GM18909 (cell line): ENCODE data around the gene STIM1.

ENCODE experiments used
- ATAC-seq: cut with Tn5 transposase; IDR thresholded peaks from one replicate; pipeline ENCODE4 v1.9.1; 2021; ENCODE audit warnings: mild to moderate bottlenecking; ENCODE audit not compliant: unreplicated experiment, poor library complexity

STIM1 gene

DNA sequence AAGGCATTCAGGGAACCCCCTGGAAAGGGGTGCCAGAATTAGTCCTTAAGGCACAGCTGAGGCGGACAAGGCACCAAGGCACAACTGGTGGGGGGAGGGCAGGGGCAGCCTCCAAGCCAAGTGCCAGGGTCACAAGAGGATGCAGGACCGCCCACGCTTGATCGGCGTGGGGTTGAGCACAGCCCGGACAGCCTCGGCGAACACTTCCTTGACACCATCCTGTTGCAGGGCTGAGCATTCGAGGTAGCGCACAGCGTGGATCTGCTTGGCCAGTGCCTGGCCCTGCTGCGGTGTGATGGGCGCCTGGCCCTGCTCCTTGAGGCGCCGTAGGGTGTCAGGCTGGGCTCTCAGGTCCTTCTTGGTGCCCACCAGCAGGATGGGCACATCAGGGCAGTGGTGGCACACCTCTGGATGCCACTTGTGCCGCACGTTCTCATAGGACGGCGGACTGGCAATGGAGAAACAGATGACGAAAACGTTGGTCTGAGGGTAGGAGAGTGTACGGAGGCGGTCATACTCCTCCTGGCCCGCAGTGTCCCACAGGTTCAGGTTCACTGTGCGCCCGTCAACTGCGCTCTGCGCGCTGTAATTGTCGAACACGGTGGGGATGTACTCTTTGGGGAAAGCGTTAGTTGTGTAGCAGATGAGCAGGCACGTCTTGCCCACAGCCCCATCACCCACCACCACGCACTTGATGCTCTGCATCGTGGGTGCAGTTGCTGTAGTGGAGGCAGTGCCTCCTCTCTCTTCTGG, 27.9 kb upstream of the STIM1 start:
- no peak for ATAC-seq

- ATAC-seq, result no peak
These were observed 25.4 kb upstream of the STIM1 start for GRCh38 chr11:3830088-3830487.

DNA sequence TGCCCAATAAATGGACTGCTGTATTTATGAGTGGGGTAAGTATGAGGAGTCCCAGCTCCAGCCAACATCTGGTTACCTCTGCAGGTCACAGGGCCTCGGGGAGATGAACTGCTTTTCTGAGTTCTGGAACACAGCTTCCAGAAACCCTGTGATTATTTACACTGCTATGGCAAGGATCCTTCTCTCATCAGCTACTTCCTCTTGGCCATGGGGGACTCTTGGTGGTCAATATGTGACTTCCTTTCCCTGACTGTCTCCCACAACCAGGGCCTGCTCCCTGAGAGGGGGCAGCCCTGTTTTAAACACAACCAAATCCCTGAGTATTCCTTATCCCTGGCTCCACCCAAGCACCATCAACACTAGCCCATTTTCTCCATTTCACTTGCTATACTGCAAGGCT, 24.7 kb upstream of the STIM1 start:
- ATAC-seq, result no peak

- no peak for ATAC-seq
These were observed 23.9 kb upstream of the STIM1 start for GRCh38 chr11:3831378-3832239.

DNA sequence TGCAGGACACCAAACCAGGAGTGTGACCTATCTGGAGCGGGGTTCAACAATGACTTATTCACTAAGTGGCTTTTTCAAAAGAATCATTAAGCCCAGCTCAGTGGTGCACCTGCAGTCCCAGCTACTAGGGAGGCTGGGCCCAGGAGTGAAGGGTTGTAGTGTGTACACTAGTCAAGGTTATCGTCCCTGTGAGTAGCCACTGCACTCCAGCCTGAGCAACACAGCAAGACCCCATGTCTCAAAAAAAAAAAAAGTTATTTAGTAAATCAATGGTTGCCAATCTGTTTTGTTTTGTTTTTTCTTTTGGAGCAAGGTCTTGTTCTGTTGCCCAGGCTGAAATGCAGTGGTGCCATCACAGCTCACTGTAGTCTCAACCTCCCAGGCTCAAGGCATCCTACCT, 22.6 kb upstream of the STIM1 start:
- no peak for ATAC-seq

- ATAC-seq, result no peak
These were observed 22.0 kb upstream of the STIM1 start for GRCh38 chr11:3833449-3833848.

DNA sequence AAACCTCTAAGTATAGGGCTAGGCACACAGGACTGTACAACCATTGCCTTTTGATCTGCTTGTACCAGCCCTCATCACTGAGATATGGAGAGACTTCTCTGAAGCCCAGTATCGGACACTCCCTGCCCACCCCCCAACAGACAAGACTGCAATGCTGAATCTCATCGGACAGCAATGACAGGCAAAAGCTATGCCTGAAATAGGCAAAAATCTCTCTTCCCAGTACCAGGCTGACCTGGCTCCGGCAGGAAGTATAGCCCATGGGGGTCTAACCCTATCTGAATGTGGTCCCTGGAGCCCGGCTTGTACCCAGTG, 21.2 kb upstream of the STIM1 start:
- ATAC-seq, result no peak

DNA sequence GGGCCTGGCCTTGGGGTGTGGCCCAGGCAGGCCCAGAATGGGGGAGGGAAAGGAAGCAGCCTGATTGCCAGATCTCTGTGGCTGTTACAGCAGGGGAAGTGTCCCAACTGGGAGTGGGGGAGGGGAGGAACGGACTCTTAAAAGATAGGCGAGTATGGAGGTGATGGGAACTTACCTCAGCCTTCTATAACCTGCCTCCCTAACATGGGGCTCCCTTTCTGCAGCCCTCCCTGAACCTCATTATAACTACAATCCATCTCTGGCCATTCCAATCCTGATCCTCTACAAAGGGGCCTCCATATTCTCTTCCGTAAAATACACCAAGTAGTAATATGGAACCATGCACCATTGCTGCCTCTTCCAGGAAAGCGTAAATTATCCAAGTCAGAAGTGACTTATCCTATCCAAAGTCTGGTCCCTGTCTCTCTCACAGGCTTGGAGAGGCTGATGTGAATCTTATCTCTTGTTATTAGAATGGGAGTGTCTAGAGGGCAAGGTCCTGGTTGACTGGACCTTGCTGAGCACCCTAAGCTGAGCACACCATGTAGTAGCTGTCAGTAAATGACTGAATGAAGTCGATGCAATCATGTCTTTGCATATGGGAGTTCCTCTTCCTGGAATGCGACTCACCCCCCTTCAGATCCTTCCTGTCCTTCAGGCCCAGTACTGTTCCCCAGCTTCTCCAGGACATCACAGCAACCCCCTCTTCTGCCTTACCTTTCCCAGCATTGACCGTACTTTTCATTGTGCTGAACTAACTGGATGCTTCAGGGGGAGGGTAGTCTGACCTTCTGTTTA, 20.6 kb upstream of the STIM1 start:
- ATAC-seq, result no peak

GRCh38 chr11:3835751-3836150, 19.7 kb upstream of the STIM1 start:
- no peak for ATAC-seq

DNA sequence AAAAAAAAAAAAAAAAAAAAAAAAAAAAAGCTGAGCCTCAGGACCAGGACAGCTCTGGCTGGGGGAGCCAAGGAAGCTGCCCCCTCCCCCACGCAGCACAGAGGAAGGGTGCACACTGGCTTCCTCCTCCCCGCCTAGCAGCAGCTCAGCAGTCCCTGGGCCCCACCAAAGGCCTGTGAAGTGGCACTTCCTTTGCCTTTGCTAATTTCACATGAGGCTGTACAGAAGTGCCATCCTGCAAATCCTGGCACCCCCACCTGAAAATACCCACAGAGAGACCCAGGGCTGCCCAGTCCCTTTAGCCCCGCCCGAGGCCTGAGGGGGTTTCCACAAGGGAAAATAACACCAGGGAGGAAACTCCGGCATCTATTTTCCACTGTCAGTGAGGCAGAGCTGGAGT, 18.6 kb upstream of the STIM1 start:
- no peak for ATAC-seq

DNA sequence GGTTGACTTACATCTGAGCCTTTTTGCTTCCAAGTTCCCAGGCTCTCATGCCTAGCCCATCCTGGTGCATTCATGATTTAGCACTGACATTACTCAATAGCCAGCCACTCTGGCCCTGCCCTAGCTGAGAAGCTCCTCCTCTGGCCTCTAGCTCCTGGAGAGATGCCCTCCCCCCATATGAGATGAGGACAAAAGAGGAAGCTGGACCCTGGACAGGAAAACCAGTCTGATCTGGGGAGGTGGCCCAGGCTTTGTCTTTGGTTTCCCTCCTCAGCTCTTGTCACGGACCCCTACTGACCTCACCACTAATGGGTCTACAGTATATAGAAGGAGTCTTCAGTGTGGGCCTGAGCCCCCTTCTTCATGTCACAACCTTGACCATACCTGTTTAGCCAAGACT, 17.7 kb upstream of the STIM1 start:
- ATAC-seq, result no peak

DNA sequence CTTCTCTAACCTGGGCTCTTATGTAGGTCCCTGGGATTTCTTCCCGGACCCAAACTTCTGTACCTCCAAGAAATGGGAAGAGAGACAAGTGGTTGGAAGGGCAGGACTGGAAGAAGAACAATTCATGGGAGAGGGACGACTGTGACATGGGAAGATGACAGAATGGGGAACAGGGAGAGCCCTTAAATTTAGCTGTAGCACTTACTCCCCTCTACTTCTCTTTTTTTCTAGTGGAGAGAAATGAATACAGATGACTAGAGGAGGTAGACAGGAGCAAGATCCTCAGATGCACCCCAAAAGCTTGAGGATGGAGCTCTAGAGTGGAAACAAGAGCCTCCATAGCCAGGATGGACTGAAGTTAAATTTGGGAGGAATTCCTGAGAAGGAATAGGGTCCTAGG, 17.0 kb upstream of the STIM1 start:
- ATAC-seq, result no peak

GRCh38 chr11:3840004-3840869, 15.2 kb upstream of the STIM1 start:
- ATAC-seq, result peak; percentile 2

- peak; percentile 52 for ATAC-seq
These were observed 14.5 kb upstream of the STIM1 start, which contains the start of gene RHOG for GRCh38 chr11:3840870-3841425. RHOG (minus strand) TSS chr11:3840959; CDS start chr11:3828138, 12,821 bp downstream.

DNA sequence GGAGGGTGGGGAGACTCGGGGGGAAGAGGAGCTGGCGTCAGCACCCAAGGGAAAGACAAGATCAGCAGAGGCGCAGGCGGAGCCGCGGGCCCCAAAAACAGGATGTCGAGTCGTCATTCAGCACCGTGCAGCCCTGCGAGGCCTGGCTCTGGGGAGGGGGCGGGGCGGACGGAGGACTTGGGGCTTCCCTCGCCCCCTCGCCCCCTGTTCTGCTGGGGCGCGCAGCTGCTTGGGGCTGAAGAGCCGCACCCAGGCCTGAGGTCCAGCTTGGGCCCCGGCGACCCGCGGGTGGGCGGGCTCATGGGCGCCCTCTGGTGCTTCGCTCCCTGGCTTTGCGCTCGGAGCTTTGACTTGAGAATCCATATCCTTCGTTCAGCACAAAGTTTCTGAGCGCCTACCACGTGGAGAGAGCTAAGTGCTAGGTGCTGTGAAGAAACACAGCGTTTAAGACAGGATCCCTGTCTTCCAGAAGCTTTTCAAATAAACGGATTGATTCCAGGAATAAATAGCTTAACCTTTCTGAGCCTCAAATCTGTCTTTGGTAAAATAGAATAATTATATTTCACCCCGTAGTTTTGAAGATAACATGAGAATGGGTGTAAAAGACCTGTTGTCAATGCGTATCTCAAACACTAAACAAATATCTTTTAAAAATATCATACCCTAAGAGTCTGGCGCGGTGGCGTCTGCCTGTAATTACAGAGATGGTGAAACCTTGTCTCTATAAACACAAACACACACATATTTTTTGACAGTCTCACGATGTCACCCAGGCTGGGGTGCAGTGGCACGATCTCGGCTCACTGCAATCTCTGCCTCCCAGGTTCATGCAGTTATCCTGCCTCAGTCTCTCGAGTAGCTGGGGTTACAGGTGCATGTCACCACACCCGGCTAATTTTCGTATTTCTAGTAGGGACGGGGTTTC, 13.8 kb upstream of the STIM1 start:
- ATAC-seq, result peak; percentile 54

DNA sequence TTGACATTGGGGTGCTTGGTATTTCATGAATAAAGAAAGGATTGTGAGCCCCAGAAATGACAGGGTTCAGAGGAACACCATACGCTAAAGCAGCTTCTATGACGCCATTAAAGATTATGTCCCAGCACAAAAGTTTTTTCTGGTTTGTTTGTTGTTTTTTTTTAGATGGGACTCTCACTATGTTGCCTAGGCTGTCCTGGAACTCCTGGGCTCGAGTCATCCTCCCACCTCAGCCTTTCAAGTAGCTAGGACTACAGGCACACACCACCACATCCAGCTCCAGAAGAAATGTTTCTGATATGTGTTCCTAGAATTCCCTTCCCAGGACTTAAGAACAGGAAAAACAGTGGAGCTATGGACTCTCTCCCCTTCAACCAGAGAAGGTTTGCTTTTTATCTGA, 12.1 kb upstream of the STIM1 start:
- no peak for ATAC-seq

DNA sequence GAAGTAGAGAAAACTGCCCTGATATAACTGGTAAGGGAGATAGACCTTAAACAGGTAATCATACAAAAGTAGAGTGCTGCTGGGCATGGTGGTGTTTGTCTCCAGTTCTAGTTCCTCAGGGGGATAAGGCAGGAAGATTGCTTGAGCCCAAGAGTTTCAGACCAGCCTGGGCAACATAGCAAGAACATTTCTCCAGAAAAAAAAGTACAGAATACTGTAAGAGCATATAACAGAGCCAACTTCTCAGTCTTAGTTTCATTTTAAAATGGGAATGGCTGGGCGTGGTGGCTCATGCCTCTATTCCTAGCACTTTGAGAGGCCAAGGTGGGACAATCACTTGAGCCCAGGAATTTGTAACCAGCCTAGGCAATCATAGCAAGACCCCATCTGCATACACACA, 10.2 kb upstream of the STIM1 start:
- ATAC-seq, result no peak

DNA sequence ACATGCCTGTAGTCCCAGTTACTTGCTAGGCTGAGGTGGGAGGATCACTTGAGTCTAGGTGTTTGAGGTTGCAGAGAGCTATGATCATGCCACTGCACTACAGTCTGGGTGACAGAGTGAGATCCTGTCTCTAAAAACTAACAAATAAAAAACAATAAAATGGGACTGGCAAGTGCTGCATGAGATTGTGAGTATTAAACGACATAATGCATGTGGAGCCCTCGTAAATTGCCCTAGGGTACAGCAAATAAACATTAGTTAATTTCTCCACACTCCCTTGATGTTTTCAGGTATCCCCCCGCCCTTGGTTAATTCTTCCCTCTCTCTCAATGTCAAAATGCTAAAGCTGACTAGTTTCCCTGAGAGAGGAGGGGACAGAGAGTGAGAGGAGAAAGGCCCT, 9.8 kb upstream of the STIM1 start:
- no peak for ATAC-seq
